ENCODE data around the gene MYCBP2.

Gene MYCBP2

DNA sequence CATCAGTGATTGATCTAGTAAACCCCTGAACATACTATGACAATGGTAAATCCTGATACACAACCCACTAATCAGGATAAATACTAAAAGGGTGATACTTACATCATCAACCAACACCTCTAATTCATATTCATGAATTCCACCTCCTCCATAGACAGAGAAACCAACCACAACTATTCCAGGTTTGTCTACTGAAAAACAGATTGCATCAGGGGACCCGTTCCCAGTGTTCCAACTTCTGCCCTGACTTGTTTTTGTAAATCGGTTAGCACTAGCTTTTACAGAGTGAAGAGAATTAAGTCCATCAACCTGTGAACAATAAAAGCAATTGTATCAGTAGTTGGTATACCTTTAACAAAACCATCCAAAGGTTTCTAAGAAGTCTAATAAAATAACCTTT, 149.2 kb downstream of the MYCBP2 start:
- Histone ChIP-seq H3K9me3 (no peaks in the 10 kb centered on the region), H3K4me1 (ENCODE audit: control insufficient read depth in 1 of 2, insufficient read depth in 1 of 2, low read depth in 1 of 2, low read length in 1 of 2) (no peaks in the 10 kb centered on the region), H3K4me3 (ENCODE audit: low read depth in 1 of 2, low read length in 1 of 2) (no peak overlapping the region), H3K36me3 (peaks cover 96% of the 10 kb centered on the region), H3K27ac (no peak overlapping the region), H3K27me3 (no peaks in the 10 kb centered on the region)
- TF ChIP-seq, protein P1, sequence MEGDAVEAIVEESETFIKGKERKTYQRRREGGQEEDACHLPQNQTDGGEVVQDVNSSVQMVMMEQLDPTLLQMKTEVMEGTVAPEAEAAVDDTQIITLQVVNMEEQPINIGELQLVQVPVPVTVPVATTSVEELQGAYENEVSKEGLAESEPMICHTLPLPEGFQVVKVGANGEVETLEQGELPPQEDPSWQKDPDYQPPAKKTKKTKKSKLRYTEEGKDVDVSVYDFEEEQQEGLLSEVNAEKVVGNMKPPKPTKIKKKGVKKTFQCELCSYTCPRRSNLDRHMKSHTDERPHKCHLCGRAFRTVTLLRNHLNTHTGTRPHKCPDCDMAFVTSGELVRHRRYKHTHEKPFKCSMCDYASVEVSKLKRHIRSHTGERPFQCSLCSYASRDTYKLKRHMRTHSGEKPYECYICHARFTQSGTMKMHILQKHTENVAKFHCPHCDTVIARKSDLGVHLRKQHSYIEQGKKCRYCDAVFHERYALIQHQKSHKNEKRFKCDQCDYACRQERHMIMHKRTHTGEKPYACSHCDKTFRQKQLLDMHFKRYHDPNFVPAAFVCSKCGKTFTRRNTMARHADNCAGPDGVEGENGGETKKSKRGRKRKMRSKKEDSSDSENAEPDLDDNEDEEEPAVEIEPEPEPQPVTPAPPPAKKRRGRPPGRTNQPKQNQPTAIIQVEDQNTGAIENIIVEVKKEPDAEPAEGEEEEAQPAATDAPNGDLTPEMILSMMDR (IDR thresholded peaks at IDR 0.05), result no peak

- no peaks in the 10 kb centered on the region for H3K9me3 ChIP-seq
- TF ChIP-seq, protein P1 (IDR thresholded peaks at IDR 0.05), result no peak
- no peak overlapping the region for H3K27ac ChIP-seq
- H3K4me3 ChIP-seq (ENCODE audit: low read depth in 1 of 2, low read length in 1 of 2), result no peak overlapping the region
- no peaks in the 10 kb centered on the region for H3K27me3 ChIP-seq
- peaks cover 98% of the 10 kb centered on the region for H3K36me3 ChIP-seq
- H3K4me1 ChIP-seq (ENCODE audit: control insufficient read depth in 1 of 2, insufficient read depth in 1 of 2, low read depth in 1 of 2, low read length in 1 of 2), result no peaks in the 10 kb centered on the region
Observed at GRCh38 chr13:77176350-77176749, 150.5 kb downstream of the MYCBP2 start.

- no peaks in the 10 kb centered on the region for H3K9me3 ChIP-seq
- no peaks in the 10 kb centered on the region for H3K4me1 ChIP-seq (ENCODE audit: control insufficient read depth in 1 of 2, insufficient read depth in 1 of 2, low read depth in 1 of 2, low read length in 1 of 2)
- H3K27ac ChIP-seq, result no peak overlapping the region
- H3K27me3 ChIP-seq, result no peaks in the 10 kb centered on the region
- no peak overlapping the region for H3K4me3 ChIP-seq (ENCODE audit: low read depth in 1 of 2, low read length in 1 of 2)
- TF ChIP-seq, protein P1 (IDR thresholded peaks at IDR 0.05), result no peak
- peaks cover 96% of the 10 kb centered on the region for H3K36me3 ChIP-seq
Observed at GRCh38 chr13:77172650-77173049, 154.2 kb downstream of the MYCBP2 start.

DNA sequence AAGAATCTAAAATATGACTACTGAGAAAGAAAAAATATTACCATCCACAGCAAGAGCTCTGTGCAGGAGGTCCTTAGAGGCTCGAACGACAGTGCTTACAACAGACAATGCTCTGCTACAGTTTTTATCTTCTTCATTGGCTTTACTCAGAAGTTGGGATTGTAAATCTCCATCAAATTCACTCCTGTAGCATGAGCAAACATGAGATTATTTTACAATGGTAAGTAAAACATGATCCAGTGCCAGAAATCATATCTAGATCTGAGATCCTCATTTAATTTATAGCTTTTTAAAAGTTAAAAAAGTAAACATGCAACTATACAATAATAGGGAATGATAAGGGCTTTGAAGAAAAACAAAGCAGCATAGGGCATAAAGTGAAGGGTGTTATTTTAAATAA, 155.4 kb downstream of the MYCBP2 start:
- no peak overlapping the region for H3K27ac ChIP-seq
- peaks cover 96% of the 10 kb centered on the region for H3K36me3 ChIP-seq
- no peaks in the 10 kb centered on the region for H3K4me1 ChIP-seq (ENCODE audit: control insufficient read depth in 1 of 2, insufficient read depth in 1 of 2, low read depth in 1 of 2, low read length in 1 of 2)
- H3K9me3 ChIP-seq, result no peaks in the 10 kb centered on the region
- TF ChIP-seq, protein P1 (IDR thresholded peaks at IDR 0.05), result no peak
- no peak overlapping the region for H3K4me3 ChIP-seq (ENCODE audit: low read depth in 1 of 2, low read length in 1 of 2)
- no peaks in the 10 kb centered on the region for H3K27me3 ChIP-seq

- Histone ChIP-seq H3K27me3 (no peaks in the 10 kb centered on the region), H3K4me1 (ENCODE audit: control insufficient read depth in 1 of 2, insufficient read depth in 1 of 2, low read depth in 1 of 2, low read length in 1 of 2) (no peaks in the 10 kb centered on the region), H3K4me3 (ENCODE audit: low read depth in 1 of 2, low read length in 1 of 2) (no peak overlapping the region), H3K27ac (no peak overlapping the region), H3K36me3 (peaks cover 96% of the 10 kb centered on the region), H3K9me3 (no peaks in the 10 kb centered on the region)
- TF ChIP-seq, protein P1 (IDR thresholded peaks at IDR 0.05), result no peak
Observed at GRCh38 chr13:77168237-77168636, 158.7 kb downstream of the MYCBP2 start.

DNA sequence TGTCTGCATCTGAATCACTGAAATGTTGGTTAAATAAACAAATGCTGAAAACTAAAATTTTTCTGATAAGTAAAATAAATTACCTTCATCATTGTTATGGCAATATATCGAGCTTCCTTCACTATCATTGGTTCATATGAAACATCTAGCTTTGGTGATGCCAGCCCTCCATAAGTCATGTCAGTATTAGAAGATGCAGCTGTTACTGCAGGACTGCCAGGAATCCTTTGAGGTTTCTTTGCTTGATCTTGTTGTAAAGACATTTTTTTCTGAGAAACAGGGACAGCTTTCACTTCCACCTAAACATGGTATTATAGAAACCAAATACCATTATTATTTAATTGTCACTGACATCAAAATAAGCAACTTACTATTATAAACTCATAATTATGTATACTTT, 176.2 kb downstream of the MYCBP2 start:
- Histone ChIP-seq H3K27me3 (no peaks in the 10 kb centered on the region), H3K4me3 (ENCODE audit: low read depth in 1 of 2, low read length in 1 of 2) (no peak overlapping the region), H3K9me3 (no peaks in the 10 kb centered on the region), H3K4me1 (ENCODE audit: control insufficient read depth in 1 of 2, insufficient read depth in 1 of 2, low read depth in 1 of 2, low read length in 1 of 2) (no peaks in the 10 kb centered on the region), H3K27ac (no peak overlapping the region), H3K36me3 (peaks cover 73% of the 10 kb centered on the region)
- TF ChIP-seq, protein P1 (IDR thresholded peaks at IDR 0.05), result no peak
